CD4-positive, alpha-beta T cell treated with Interleukin-2 at 100 ng/mL for 4 hours (primary cell): ENCODE data around the gene FBXW5.

ENCODE experiments used
- DNase-seq: peaks from one replicate; pipeline ENCODE4 v3.0.0-alpha.2; 2020; ENCODE audit warnings: low spot score

The FBXW5 gene

DNA sequence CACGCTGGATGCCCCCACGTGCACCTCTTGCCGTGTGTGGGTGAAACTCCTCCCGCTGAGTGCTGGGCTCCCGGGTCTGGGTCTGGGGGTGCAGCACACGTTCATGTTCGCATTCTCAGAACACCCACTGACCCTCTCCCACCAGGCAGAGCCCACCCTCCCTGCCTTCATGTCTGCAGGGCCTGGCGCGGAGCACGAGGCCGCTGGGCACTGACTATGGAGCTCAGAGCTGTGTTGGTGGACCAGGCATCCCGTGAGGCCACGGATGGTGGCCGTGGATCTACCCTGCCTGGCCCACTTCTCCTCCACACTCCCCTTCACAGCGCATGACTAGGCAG is 16.4 kb upstream of the FBXW5 start:
- no peak for DNase-seq

- peak; percentile 41 for DNase-seq
Measured at GRCh38 chr9:136960212-136960937, 15.8 kb upstream of the FBXW5 start.

- no peak for DNase-seq
Measured at GRCh38 chr9:136958898-136959850, 14.6 kb upstream of the FBXW5 start.

GRCh38 chr9:136958473-136958872 is 13.9 kb upstream of the FBXW5 start:
- no peak for DNase-seq

DNA sequence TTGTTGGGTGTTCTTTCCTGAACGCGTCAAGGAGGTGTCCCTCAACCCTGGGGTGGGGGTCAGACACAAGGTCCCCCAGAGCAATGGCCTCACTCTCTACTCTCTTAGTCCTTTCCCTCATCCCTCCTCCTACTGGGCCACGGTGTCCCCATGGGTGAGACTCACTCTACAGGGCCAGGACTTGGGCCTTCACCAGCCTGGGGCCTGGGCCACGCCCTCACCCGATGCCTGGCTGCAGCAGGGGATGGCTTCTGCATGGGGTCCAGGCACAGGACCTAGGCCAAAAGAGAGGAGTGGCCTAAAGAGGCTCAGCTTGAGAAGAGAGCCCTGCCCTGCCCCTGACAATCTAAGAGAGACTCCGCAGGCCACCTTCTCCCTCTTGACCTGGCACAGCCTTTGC is 13.4 kb upstream of the FBXW5 start:
- DNase-seq, result no peak

- DNase-seq, result no peak
Measured at GRCh38 chr9:136957461-136957860, 12.9 kb upstream of the FBXW5 start.

GRCh38 chr9:136956604-136957003 is 12.1 kb upstream of the FBXW5 start:
- no peak for DNase-seq

DNA sequence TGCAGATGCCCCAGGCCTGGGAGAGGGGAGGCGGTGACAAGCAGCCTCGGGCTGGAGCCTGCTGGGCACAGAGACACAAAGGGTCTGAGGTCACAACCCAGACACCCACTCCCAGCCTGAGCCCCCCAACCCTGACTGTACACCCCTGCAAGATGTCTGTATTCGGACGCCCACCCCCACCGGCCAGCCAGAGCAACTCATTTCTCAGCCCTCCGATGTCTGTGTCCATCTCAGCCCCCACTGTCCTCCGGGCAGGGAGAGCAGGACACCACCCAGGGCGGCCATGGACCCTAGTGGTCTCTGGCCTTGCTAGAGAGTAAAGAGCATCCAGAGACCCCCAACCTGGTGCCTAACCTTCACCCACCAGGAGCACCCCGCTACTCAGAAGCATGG is 11.4 kb upstream of the FBXW5 start:
- no peak for DNase-seq

GRCh38 chr9:136955202-136955942 is 10.8 kb upstream of the FBXW5 start:
- DNase-seq, result no peak

GRCh38 chr9:136954270-136955083 is 9.9 kb upstream of the FBXW5 start:
- DNase-seq, result no peak

- DNase-seq, result no peak
Measured at GRCh38 chr9:136953771-136954269, 9.3 kb upstream of the FBXW5 start.

DNA sequence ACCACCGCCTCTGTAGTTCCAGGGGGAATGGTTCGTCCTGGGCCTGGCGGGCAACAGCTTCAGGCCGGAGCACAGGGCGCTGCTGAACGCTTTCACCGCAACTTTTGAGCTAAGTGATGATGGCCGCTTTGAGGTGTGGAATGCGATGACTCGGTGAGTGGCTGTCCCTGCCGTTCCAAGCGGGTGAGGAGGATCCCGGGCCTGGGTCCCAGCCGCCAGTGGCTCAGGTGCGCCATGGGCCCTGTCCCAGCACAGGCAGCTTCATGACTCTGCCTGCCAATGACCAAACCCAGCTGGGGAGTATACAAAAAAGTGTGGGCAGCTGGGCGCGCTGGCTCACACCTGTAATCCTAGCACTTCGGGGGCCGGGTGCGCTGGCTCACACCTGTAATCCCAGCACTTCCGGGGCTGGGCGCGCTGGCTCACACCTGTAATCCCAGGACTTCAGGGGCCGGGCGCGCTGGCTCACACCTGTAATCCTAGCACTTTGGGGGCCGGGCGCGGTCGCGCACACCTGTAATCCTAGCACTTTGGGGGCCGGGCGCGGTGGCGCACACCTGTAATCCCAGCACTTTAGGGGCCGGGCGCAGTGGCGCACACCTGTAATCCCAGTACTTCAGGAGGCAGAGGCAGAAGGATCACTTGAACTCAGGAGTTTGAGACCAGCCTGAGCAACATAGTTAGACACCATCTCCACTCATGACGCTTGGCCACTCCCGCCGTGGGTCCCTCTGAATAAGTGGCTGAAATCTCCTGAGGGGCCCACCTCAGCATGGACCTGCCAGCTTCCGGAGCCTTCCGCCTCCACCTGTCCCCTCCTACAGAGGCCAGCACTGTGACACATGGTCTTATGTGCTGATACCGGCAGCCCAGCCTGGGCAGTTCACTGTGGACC is 8.6 kb upstream of the FBXW5 start:
- DNase-seq, result no peak

DNA sequence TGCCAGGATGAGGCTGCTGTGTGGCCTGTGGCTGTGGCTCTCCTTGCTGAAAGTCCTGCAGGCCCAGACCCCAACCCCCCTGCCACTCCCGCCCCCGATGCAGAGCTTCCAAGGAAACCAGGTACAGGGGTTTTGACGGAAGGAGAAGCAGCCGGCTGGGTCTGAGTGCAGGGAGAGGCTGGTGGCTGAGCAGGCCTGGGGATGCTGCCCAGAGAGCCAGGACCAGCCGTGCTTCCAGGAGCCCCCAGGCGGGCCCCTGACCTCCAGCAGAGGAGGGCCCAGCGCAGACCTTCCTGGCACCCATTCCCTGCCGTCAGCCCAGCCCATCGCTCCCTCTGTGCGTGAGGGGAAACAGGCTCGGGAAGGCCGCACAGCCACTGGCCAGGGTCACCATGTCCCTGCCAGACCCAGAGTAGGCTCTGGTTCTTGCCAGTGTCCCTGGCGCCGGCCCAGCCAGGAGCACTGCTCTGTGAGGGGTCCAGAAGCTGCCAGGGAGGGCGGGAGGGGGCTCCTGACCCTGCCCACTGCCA is 7.8 kb upstream of the FBXW5 start:
- DNase-seq, result no peak

GRCh38 chr9:136951541-136952320 is 7.2 kb upstream of the FBXW5 start, which contains the start of gene LCN12:
Gene LCN12 (plus strand): TSS chr9:136952273. CDS start chr9:136952328, 55 bp downstream.
- DNase-seq, result no peak

DNA sequence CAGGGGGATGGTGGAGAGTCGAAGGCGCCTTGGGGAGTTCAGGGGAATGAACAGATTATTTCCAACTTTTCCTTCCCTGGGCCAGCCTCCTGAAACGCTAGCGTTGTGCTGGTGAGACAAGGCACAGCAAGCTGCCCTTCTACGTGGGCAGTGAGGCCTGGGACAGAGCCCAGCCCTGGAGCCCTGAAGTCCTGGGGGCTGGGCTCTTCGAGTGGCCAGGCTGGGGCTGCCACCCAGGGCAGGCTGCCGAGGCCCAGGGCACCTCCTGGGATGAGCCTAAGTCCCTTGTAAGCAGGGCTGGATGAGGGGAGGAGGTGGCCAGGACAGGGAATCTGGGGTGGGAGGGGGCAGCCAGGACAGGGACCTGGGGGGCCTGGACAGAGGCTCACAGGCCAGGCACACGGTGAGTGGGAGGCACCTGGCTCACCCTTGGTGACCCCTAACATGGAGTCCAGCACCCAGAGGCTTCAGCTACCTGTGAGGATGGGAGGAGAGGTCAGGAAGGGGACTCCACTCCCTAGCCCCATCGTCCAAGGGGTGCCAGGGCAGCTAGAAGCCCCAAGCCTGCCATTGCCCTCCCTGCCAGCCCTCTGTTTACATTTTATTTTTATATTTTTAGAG is 6.2 kb upstream of the FBXW5 start:
- DNase-seq, result no peak

DNA sequence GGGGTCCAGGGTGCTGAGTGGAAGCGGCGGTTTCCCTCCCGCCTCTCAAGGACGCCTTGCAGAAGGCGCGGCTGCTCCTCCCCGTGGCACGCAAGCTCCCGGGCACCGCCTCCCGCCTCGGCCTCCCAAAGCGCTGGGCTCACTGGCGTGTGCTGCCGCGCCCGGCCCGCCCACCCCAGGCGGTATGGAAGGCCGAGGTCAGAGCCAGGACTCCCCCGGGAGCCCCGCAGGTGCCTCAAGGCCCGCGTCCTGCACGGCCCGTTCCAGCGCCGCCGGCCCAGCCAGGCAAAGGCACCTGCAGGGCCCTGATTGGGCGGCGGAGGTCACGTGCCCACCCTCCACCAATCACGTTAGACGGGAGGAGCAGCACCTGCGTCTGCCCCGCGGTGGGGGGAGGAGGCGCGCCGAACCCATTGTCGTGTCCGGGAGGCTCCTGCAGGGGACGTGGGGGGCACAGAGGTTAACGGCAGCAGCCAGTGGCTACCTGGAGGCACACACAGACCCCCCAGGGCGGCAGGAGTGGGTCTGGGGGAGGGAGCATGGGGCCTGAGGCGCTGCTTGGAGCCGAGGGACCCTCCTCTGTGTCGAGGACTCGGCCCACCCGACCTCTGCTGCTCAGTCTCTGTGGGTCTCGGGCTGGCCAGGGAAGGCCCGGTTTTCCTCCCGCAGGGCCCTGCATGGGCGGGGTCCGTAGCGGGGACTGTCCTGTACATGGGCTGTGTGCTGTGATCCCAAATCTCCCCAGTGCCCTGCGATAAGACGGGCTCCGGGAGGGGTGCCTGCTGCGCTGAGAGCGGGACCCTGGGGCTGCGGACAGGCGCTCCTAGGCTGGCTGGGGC is 5.5 kb upstream of the FBXW5 start:
- DNase-seq, result peak; percentile 97

DNA sequence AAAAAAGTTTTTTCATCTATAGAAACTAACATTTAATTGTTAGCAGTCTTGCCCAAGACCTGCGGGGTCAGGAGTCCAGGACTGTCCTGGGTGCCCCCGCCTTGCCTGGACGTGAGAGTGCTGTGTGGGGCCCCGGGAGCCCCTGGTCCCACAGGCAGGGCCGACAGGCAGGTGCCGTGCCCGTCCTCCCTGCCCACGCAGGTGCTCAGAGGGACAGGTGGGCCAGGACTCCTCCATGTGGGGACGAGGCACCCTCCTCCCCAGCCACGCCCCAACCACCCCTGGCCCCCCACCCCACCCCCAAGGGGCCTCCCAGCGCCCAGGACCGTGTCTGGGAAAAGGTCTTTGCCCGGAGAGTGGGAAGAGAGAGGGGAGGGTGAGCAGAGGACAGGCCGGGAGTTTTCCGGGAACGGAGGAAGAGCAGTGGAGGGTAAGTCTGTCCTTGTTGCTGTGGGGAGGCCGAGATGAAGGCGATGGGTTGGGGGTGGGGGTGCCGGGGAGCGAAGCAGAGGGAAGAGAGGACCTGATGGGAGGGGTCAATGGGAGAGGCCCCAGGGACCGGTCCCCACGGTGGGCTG is 4.8 kb upstream of the FBXW5 start:
- DNase-seq, result no peak
